ENCODE measurements around the gene FOXI2.

The FOXI2 gene

DNA sequence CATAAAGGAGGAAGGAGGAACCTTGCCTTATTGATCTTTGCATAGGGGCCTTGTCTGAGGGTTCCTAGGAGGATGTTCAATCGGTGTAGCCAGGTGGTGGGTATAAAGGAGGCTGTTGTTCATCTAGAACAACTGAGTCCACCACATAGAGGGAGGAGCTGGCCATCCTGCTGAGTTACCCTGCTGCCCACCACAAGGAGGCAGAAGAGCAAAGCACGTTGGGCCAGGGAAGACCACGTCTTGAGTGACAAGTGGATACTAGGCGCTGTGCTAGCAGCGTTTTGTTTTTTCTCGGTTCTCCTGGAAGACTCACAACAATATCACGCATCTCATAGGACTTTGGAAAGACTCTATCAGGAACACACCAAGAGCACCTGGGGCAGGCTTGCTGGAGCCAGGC is 20.0 kb downstream of the FOXI2 start:
- TF ChIP-seq, protein P1, sequence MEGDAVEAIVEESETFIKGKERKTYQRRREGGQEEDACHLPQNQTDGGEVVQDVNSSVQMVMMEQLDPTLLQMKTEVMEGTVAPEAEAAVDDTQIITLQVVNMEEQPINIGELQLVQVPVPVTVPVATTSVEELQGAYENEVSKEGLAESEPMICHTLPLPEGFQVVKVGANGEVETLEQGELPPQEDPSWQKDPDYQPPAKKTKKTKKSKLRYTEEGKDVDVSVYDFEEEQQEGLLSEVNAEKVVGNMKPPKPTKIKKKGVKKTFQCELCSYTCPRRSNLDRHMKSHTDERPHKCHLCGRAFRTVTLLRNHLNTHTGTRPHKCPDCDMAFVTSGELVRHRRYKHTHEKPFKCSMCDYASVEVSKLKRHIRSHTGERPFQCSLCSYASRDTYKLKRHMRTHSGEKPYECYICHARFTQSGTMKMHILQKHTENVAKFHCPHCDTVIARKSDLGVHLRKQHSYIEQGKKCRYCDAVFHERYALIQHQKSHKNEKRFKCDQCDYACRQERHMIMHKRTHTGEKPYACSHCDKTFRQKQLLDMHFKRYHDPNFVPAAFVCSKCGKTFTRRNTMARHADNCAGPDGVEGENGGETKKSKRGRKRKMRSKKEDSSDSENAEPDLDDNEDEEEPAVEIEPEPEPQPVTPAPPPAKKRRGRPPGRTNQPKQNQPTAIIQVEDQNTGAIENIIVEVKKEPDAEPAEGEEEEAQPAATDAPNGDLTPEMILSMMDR (IDR thresholded peaks at IDR 0.05; ENCODE audit: extremely low read depth, insufficient read depth, missing control alignments), result no peak
- in situ Hi-C loops (cut with MboI; ENCODE audit: low pct_unique_long_range_greater_than_20kb, low sequenced_read_pairs, unreplicated experiment), result no loop called here
- DNase-seq (ENCODE audit: low spot score), result no peak

DNA sequence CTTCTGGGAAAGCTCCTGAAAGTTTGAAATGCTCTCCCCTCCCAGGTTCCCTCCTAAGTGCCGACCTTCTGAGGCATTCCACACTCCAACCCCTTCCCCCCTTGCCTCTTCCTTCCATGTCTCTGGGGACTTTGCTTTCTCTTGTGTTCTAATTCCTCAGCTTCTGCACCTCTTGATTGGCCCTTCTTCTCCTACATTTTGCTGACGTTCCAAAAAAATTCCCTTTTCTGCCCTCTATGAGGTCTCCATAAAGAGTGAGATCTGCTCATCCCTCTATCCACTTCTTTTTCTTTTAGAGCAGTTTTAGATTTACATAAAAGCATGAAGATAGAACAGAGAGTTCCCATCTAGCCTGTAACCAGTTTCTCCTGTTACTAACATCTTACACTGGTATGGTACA is 22.3 kb downstream of the FOXI2 start:
- no peak for DNase-seq (ENCODE audit: low spot score)
- TF ChIP-seq, protein P1 (IDR thresholded peaks at IDR 0.05; ENCODE audit: extremely low read depth, insufficient read depth, missing control alignments), result no peak
- in situ Hi-C loops (cut with MboI; ENCODE audit: low pct_unique_long_range_greater_than_20kb, low sequenced_read_pairs, unreplicated experiment), result no loop called here

DNA sequence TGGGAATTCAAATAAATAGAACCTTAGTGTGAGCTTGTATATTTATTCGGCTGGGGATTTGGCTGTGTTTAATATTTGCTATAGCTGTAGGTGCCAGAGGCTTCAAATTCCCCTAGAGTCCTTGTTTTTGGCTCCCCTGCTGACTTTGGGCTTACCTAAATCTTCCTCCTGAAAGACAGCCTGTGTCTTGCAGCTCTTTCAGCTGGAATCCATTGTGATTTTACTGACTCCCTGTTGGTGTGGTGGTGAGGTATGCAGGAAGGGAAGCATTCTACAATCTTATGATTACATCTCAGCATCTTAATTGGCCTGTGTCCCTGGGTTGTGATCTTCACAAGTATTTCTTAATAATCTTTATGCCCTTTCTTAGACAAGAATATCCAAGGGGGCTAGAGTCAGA is 25.9 kb downstream of the FOXI2 start:
- in situ Hi-C loops (cut with MboI; ENCODE audit: low pct_unique_long_range_greater_than_20kb, low sequenced_read_pairs, unreplicated experiment), result no loop called here
- no peak for DNase-seq (ENCODE audit: low spot score)
- TF ChIP-seq, protein P1 (IDR thresholded peaks at IDR 0.05; ENCODE audit: extremely low read depth, insufficient read depth, missing control alignments), result no peak

DNA sequence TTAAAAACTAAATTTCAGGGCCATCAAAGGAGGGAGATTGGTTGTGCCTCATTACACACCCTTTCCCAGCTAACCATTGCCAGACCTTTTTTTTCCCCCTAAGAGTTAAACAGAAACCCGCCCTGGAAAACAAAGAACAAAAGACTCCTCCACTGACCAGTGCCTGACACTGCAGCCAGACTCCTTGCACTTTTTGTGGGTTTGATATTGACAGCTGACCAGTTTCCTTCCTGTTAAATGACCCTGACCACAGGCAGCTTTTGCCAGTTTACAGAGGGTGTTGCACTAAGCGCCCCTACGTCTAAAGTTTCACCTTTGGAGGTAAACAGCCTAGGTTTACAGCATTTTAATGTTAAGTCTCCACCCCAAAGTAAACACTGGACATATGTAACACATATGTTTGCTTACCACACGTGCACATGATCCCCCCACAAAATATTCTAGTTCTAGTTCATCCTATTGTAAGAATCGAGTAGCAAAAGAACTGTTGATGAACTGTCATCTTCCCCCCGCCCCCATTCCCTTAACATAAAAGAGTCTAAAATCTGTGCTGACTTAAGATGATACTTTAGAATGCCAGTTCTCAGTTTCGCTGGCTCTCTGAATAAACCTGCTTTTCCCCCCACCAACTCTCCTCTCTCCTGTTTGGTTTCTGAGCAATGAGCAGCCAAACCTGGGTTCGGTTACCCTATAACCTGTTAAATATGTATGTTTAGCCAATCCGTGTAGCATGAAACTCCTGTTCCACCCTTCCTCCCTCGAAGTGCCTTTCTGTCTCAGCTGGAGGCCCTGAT is 38.0 kb downstream of the FOXI2 start:
- DNase-seq (ENCODE audit: low spot score), result no peak
- TF ChIP-seq, protein P1 (IDR thresholded peaks at IDR 0.05; ENCODE audit: extremely low read depth, insufficient read depth, missing control alignments), result no peak
- in situ Hi-C loops (cut with MboI; ENCODE audit: low pct_unique_long_range_greater_than_20kb, low sequenced_read_pairs, unreplicated experiment), result no loop called here

DNA sequence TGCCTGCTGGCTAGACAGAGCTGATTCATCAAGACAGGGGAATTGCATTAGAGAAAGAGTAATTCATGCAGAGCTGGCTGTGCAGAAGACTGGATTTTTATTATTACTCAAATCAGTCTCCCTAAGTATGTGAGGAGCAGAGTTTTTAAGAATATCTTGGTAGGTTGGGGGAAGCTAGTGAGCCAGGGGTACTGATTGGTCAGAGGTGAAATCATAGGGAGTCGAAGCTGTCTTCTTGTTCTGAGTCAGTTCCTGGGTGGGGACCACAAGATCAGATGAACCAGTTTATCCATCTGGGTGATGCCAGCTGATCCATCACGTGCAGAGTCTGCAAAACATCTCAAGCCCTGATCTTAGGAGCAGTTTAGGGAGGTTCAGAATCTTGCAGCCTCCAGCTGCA is 39.8 kb downstream of the FOXI2 start:
- in situ Hi-C loops (cut with MboI; ENCODE audit: low pct_unique_long_range_greater_than_20kb, low sequenced_read_pairs, unreplicated experiment), result no loop called here
- TF ChIP-seq, protein P1 (IDR thresholded peaks at IDR 0.05; ENCODE audit: extremely low read depth, insufficient read depth, missing control alignments), result no peak
- DNase-seq (ENCODE audit: low spot score), result no peak

DNA sequence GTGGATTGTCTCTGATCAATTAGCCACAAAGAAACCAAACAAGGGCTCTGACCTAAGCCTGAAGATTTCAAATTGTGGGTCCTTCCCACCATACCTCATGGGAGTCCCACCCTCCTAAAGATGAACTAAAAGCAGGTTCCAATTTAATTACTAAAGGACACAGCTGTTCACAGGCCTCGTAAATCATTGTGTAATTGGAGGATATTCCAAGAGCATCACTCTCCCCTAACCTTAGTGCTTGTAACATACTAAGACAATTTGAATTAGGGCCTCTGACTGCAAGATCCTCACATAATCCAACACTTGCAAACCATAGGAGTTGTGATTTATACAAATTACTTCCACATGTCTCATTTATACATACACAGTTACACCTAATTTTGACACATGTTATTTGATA is 44.4 kb downstream of the FOXI2 start:
- TF ChIP-seq, protein P1 (IDR thresholded peaks at IDR 0.05; ENCODE audit: extremely low read depth, insufficient read depth, missing control alignments), result no peak
- in situ Hi-C loops (cut with MboI; ENCODE audit: low pct_unique_long_range_greater_than_20kb, low sequenced_read_pairs, unreplicated experiment), result no loop called here
- DNase-seq (ENCODE audit: low spot score), result no peak
